Measurements from ENCODE around the gene ANKS1B.

ANKS1B gene

GRCh38 chr12:99985631-99986030 lies 895 bp upstream of the ANKS1B start:
- Histone ChIP-seq H3K4me3 (ENCODE audit: low read depth, low read length) (peak overlapping the region; percentile 78), H3K36me3 (ENCODE audit: control insufficient read depth, insufficient read depth, low read length) (no peaks in the 10 kb centered on the region), H3K9me3 (ENCODE audit: control insufficient read depth, insufficient read depth, low read depth, low read length) (no peaks in the 10 kb centered on the region), H3K9ac (ENCODE audit: low read length) (no peak overlapping the region), H3K27ac (ENCODE audit: low read depth, low read length) (no peak overlapping the region), H3K27me3 (ENCODE audit: control insufficient read depth, insufficient read depth, low read length) (peaks cover 42% of the 10 kb centered on the region), H3K4me1 (ENCODE audit: control insufficient read depth, insufficient read depth, low read length) (peaks cover 8% of the 10 kb centered on the region; the same call in 1 of the 2 replicates)

DNA sequence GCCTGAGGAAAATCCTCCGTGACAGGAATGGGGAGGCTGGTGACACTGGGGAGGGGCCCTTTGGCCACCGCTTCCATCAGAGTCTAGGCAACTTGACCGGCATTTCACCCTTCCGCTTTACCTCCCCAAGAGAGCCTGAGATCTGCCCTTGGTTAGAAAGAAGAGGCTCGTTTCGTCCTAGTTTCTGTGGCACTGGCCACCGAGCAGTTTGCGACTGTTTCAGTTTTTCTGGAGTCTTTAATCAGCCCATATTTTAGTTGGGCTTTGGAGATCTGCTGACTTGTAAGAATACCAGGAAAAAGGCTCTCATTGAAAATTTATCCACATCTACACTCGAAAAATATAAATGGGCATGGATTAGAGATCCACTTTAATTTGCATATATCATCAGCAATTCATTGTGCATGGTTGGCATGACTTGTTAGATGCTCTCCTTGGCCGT lies 414 bp upstream of the ANKS1B start:
- Histone ChIP-seq H3K9ac (ENCODE audit: low read length) (peak overlapping the region; percentile 23), H3K4me3 (ENCODE audit: low read depth, low read length) (peak overlapping the region; percentile 78), H3K36me3 (ENCODE audit: control insufficient read depth, insufficient read depth, low read length) (no peaks in the 10 kb centered on the region), H3K4me1 (ENCODE audit: control insufficient read depth, insufficient read depth, low read length) (peaks cover 8% of the 10 kb centered on the region; the same call in 1 of the 2 replicates), H3K9me3 (ENCODE audit: control insufficient read depth, insufficient read depth, low read depth, low read length) (no peaks in the 10 kb centered on the region), H3K27ac (ENCODE audit: low read depth, low read length) (no peak overlapping the region), H3K27me3 (ENCODE audit: control insufficient read depth, insufficient read depth, low read length) (peaks cover 42% of the 10 kb centered on the region)

DNA sequence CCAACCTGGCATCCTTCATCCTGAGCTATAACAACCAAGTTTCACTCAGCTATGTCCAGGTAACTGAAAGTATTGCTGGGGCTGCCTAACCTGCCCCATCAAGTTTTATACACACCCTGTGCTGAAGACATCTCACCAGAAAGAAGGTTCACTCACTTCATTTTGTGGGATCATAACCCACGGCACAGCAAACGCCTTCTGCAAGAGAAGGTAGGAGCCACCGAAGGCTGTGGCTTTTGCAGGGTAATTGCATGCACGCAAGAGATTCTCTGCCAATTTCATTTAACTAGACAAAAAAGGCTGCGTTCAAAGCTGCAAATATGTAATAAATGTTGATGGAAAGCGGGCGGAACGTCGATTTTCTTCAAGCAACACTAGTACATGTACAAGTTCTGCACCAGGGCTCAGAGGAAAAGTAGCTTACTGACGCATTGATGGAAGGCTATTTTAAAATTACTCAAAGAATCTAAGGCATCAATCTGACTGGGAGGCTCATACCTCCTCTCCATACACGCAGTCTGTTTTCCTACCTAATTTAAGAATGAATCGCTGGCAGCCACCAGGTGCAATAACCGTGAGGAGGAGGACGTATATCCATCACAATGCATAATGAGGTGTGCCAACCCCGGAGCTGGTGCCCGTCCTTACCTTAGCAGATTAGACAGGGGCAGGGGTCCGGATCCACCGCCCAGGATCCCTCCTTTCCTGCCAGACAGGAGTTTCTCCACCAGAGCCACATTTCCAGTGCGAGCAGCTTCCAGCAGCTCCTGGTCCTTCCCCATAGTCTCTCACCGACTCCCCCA lies 1.1 kb downstream of the ANKS1B start:
- H3K4me1 ChIP-seq (ENCODE audit: control insufficient read depth, insufficient read depth, low read length), result peaks cover 8% of the 10 kb centered on the region; the same call in 1 of the 2 replicates
- peak overlapping the region; percentile 80 for H3K4me3 ChIP-seq (ENCODE audit: low read depth, low read length)
- H3K27ac ChIP-seq (ENCODE audit: low read depth, low read length), result no peak overlapping the region
- H3K27me3 ChIP-seq (ENCODE audit: control insufficient read depth, insufficient read depth, low read length), result peaks cover 42% of the 10 kb centered on the region
- no peaks in the 10 kb centered on the region for H3K36me3 ChIP-seq (ENCODE audit: control insufficient read depth, insufficient read depth, low read length)
- no peaks in the 10 kb centered on the region for H3K9me3 ChIP-seq (ENCODE audit: control insufficient read depth, insufficient read depth, low read depth, low read length)
- H3K9ac ChIP-seq (ENCODE audit: low read length), result no peak overlapping the region

DNA sequence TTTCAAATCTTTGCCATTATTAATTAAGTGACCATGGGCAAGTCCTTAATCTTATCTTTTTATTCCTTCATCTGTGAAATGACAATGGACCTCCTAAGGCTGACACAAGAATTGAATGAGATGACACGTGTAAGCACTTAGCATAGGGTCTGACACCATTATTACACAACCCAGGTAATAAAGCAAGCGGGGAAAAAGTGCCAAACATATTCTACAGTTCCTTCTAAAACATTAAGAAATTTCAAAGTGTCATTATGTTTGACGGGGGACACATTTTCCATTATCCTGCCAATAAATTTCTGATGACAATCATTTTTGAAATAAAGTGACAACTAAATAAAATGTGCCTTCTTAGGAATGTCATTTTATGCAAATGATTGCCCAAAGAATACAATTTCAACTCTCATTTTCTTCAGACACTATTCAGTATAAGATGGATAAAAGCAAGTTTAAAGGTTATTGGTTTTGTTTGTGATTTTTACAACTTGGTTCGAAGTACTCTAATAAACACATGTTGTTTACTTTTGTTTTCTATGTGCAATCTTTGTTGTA lies 3.0 kb downstream of the ANKS1B start:
- no peak overlapping the region for H3K9ac ChIP-seq (ENCODE audit: low read length)
- H3K27ac ChIP-seq (ENCODE audit: low read depth, low read length), result no peak overlapping the region
- no peaks in the 10 kb centered on the region for H3K36me3 ChIP-seq (ENCODE audit: control insufficient read depth, insufficient read depth, low read length)
- no peak overlapping the region for H3K4me3 ChIP-seq (ENCODE audit: low read depth, low read length)
- H3K4me1 ChIP-seq (ENCODE audit: control insufficient read depth, insufficient read depth, low read length), result peaks cover 8% of the 10 kb centered on the region; the same call in 1 of the 2 replicates
- no peaks in the 10 kb centered on the region for H3K9me3 ChIP-seq (ENCODE audit: control insufficient read depth, insufficient read depth, low read depth, low read length)
- H3K27me3 ChIP-seq (ENCODE audit: control insufficient read depth, insufficient read depth, low read length), result peaks cover 40% of the 10 kb centered on the region

GRCh38 chr12:99979471-99979870 lies 5.3 kb downstream of the ANKS1B start:
- Histone ChIP-seq H3K27me3 (ENCODE audit: control insufficient read depth, insufficient read depth, low read length) (peaks cover 22% of the 10 kb centered on the region), H3K4me3 (ENCODE audit: low read depth, low read length) (no peak overlapping the region), H3K9ac (ENCODE audit: low read length) (no peak overlapping the region), H3K36me3 (ENCODE audit: control insufficient read depth, insufficient read depth, low read length) (no peaks in the 10 kb centered on the region), H3K27ac (ENCODE audit: low read depth, low read length) (no peak overlapping the region), H3K4me1 (ENCODE audit: control insufficient read depth, insufficient read depth, low read length) (0 out of 2 replicates have a peak, but pooled peaks cover 2% of the 10 kb centered on the region), H3K9me3 (ENCODE audit: control insufficient read depth, insufficient read depth, low read depth, low read length) (no peaks in the 10 kb centered on the region)

DNA sequence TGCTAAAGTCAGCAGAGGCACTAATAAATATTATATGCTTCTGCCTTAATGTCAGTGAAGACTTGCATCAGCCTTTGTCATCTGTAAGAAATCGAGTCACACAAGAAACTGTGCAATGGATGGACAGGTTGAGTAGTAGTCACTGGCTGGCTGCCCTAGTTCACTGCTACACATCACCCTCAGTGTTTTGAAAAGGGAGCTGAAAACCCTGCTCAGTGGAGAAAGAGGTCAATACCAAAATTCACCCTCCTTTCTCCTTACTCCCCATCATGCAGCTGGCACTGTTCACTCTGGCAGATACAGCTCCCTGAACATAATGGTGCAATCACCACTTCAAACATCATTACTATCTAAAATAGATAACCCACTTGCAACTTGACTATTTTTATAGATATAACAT lies 6.6 kb downstream of the ANKS1B start:
- Histone ChIP-seq H3K4me1 (ENCODE audit: control insufficient read depth, insufficient read depth, low read length) (no peaks in the 10 kb centered on the region), H3K27ac (ENCODE audit: low read depth, low read length) (no peak overlapping the region), H3K4me3 (ENCODE audit: low read depth, low read length) (no peak overlapping the region), H3K27me3 (ENCODE audit: control insufficient read depth, insufficient read depth, low read length) (peaks cover 8% of the 10 kb centered on the region), H3K9ac (ENCODE audit: low read length) (no peak overlapping the region), H3K36me3 (ENCODE audit: control insufficient read depth, insufficient read depth, low read length) (no peaks in the 10 kb centered on the region), H3K9me3 (ENCODE audit: control insufficient read depth, insufficient read depth, low read depth, low read length) (no peaks in the 10 kb centered on the region)

GRCh38 chr12:99977550-99977949 lies 7.2 kb downstream of the ANKS1B start:
- H3K4me3 ChIP-seq (ENCODE audit: low read depth, low read length), result no peak overlapping the region
- H3K4me1 ChIP-seq (ENCODE audit: control insufficient read depth, insufficient read depth, low read length), result no peaks in the 10 kb centered on the region
- H3K9ac ChIP-seq (ENCODE audit: low read length), result no peak overlapping the region
- H3K9me3 ChIP-seq (ENCODE audit: control insufficient read depth, insufficient read depth, low read depth, low read length), result no peaks in the 10 kb centered on the region
- peaks cover 2% of the 10 kb centered on the region; the same call in 1 of the 2 replicates for H3K27me3 ChIP-seq (ENCODE audit: control insufficient read depth, insufficient read depth, low read length)
- H3K27ac ChIP-seq (ENCODE audit: low read depth, low read length), result no peak overlapping the region
- no peaks in the 10 kb centered on the region for H3K36me3 ChIP-seq (ENCODE audit: control insufficient read depth, insufficient read depth, low read length)

- no peaks in the 10 kb centered on the region for H3K9me3 ChIP-seq (ENCODE audit: control insufficient read depth, insufficient read depth, low read depth, low read length)
- no peaks in the 10 kb centered on the region for H3K36me3 ChIP-seq (ENCODE audit: control insufficient read depth, insufficient read depth, low read length)
- no peaks in the 10 kb centered on the region for H3K27me3 ChIP-seq (ENCODE audit: control insufficient read depth, insufficient read depth, low read length)
- no peak overlapping the region for H3K4me3 ChIP-seq (ENCODE audit: low read depth, low read length)
- H3K4me1 ChIP-seq (ENCODE audit: control insufficient read depth, insufficient read depth, low read length), result no peaks in the 10 kb centered on the region
- no peak overlapping the region for H3K9ac ChIP-seq (ENCODE audit: low read length)
- H3K27ac ChIP-seq (ENCODE audit: low read depth, low read length), result no peak overlapping the region
Observed at GRCh38 chr12:99976762-99977161, 8.0 kb downstream of the ANKS1B start.

DNA sequence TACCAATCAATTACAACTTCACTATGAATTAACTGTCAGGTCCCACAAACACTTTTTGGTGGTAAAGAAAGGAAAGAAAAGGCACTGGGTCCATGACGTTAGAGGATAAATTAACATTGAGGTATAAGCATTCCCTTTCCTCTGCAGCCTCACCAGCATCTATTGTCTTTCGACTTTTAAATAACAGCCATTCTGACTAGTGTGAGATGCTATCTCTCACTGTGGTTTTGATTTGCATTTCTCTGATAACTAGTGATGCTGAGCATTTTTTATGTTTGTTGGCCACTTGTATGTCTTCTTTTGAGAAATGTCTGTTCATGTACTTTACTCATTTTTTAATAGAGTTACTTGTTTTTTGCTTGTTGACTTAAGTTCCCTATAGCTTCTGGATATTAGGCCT lies 9.4 kb downstream of the ANKS1B start:
- H3K27ac ChIP-seq (ENCODE audit: low read depth, low read length), result no peak overlapping the region
- no peaks in the 10 kb centered on the region for H3K4me1 ChIP-seq (ENCODE audit: control insufficient read depth, insufficient read depth, low read length)
- no peaks in the 10 kb centered on the region for H3K9me3 ChIP-seq (ENCODE audit: control insufficient read depth, insufficient read depth, low read depth, low read length)
- H3K27me3 ChIP-seq (ENCODE audit: control insufficient read depth, insufficient read depth, low read length), result no peaks in the 10 kb centered on the region
- H3K4me3 ChIP-seq (ENCODE audit: low read depth, low read length), result no peak overlapping the region
- H3K9ac ChIP-seq (ENCODE audit: low read length), result no peak overlapping the region
- H3K36me3 ChIP-seq (ENCODE audit: control insufficient read depth, insufficient read depth, low read length), result no peaks in the 10 kb centered on the region

DNA sequence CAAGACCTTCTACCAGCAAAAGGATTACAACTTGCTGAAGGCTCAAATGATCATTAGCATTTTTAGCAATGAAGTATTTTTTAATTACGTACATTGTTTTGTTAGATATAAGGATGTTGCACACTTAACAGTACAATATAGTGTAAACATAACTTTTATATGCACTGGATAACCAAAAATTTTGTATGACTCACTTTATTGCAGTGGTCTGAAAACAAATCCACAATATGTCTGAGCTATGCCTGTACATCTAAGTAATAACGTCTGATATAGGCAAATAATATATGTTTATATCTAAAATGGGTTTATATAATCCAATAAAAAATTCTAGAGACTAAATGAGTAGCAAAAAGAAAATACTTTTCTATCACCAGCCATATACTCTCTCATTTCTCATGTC lies 10.6 kb downstream of the ANKS1B start:
- Histone ChIP-seq H3K27ac (ENCODE audit: low read depth, low read length) (no peak overlapping the region), H3K4me3 (ENCODE audit: low read depth, low read length) (no peak overlapping the region), H3K27me3 (ENCODE audit: control insufficient read depth, insufficient read depth, low read length) (no peaks in the 10 kb centered on the region), H3K9me3 (ENCODE audit: control insufficient read depth, insufficient read depth, low read depth, low read length) (no peaks in the 10 kb centered on the region), H3K9ac (ENCODE audit: low read length) (no peak overlapping the region), H3K4me1 (ENCODE audit: control insufficient read depth, insufficient read depth, low read length) (no peaks in the 10 kb centered on the region), H3K36me3 (ENCODE audit: control insufficient read depth, insufficient read depth, low read length) (no peaks in the 10 kb centered on the region)

GRCh38 chr12:99966429-99966828 lies 18.3 kb downstream of the ANKS1B start:
- no peaks in the 10 kb centered on the region for H3K36me3 ChIP-seq (ENCODE audit: control insufficient read depth, insufficient read depth, low read length)
- no peaks in the 10 kb centered on the region for H3K27me3 ChIP-seq (ENCODE audit: control insufficient read depth, insufficient read depth, low read length)
- no peak overlapping the region for H3K27ac ChIP-seq (ENCODE audit: low read depth, low read length)
- H3K9ac ChIP-seq (ENCODE audit: low read length), result no peak overlapping the region
- H3K9me3 ChIP-seq (ENCODE audit: control insufficient read depth, insufficient read depth, low read depth, low read length), result no peaks in the 10 kb centered on the region
- no peak overlapping the region for H3K4me3 ChIP-seq (ENCODE audit: low read depth, low read length)
- no peaks in the 10 kb centered on the region for H3K4me1 ChIP-seq (ENCODE audit: control insufficient read depth, insufficient read depth, low read length)
